Hepatocyte (in vitro differentiated cells): ENCODE data around the gene LY6G6F. TPM values are rescaled to one million over a fixed set of nuclear protein-coding genes. Genes with fewer than 3 reads are reported as not detected.
A peak's percentile ranks its signal among the peaks of the same experiment; 100 is the strongest.

Source experiments
- DNase-seq: peaks from one replicate; pipeline ENCODE4 v3.0.0-alpha.2; 2016; ENCODE audit warnings: low spot score
- H2AFZ ChIP-seq: fragments of 200-600 bp; sonication (generic); 2 replicates; pipeline ENCODE4 v1.6.0; 2016; ENCODE audit warnings: antibody characterized with exemption, mild to moderate bottlenecking
- H3K27ac ChIP-seq: fragments of 200-600 bp; sonication (generic); 2 replicates; pipeline ENCODE4 v1.5.1; 2016; ENCODE audit warnings: mild to moderate bottlenecking
- H3K27me3 ChIP-seq: fragments of 200-600 bp; sonication (generic); 2 replicates; pipeline ENCODE4 v1.6.1; 2016
- H3K36me3 ChIP-seq: fragments of 200-600 bp; sonication (generic); replicated peaks from 2 replicates; pipeline ENCODE4 v1.5.1; 2016; ENCODE audit warnings: low read depth; ENCODE audit not compliant: insufficient read depth
- H3K4me1 ChIP-seq: fragments of 200-600 bp; sonication (generic); 2 replicates; pipeline ENCODE4 v1.5.1; 2016; ENCODE audit warnings: mild to moderate bottlenecking, moderate library complexity; ENCODE audit not compliant: insufficient read depth
- H3K4me2 ChIP-seq: fragments of 200-600 bp; sonication (generic); 2 replicates; pipeline ENCODE4 v1.6.0; 2016
- H3K4me3 ChIP-seq: fragments of 200-600 bp; sonication (generic); 2 replicates; pipeline ENCODE4 v1.5.1; 2016; ENCODE audit warnings: mild to moderate bottlenecking
- H3K79me2 ChIP-seq: fragments of 200-600 bp; sonication (generic); 2 replicates; pipeline ENCODE4 v1.6.0; 2017; ENCODE audit warnings: mild to moderate bottlenecking
- H3K9me2 ChIP-seq: fragments of 200-600 bp; sonication (generic); replicated peaks from 2 replicates; pipeline ENCODE4 v1.6.0; 2017; ENCODE audit warnings: mild to moderate bottlenecking; ENCODE audit not compliant: insufficient read depth
- H3K9me3 ChIP-seq: fragments of 200-600 bp; sonication (generic); 2 replicates; pipeline ENCODE4 v1.5.1; 2016; ENCODE audit warnings: low read depth, mild to moderate bottlenecking
- H4K20me1 ChIP-seq: fragments of 200-600 bp; sonication (generic); 2 replicates; pipeline ENCODE4 v1.6.0; 2016; ENCODE audit warnings: mild to moderate bottlenecking; ENCODE audit not compliant: insufficient read depth, poor library complexity, severe bottlenecking
- CTCF ChIP-seq: fragments of 200-600 bp; sonication (generic); IDR thresholded peaks from 2 replicates; pipeline ENCODE4 v1.5.1; 2016; ENCODE audit warnings: antibody characterized with exemption, mild to moderate bottlenecking; ENCODE audit not compliant: poor library complexity
- EZH2 ChIP-seq: fragments of 200-600 bp; sonication (generic); IDR thresholded peaks from 2 replicates; pipeline ENCODE4 v1.6.1; 2016; ENCODE audit warnings: antibody characterized with exemption, mild to moderate bottlenecking, borderline replicate concordance
- EZH2phosphoT487 ChIP-seq: fragments of 200-600 bp; sonication (generic); IDR thresholded peaks from one replicate; pipeline ENCODE4 v1.6.1; 2018; ENCODE audit warnings: antibody characterized with exemption, mild to moderate bottlenecking, low read depth, moderate library complexity; ENCODE audit not compliant: unreplicated experiment, severe bottlenecking
- WGBS: methylation state at CpG from one replicate; pipeline ENCODE4 v1.1.6; 2016; ENCODE audit warnings: low lambda C conversion rate; ENCODE audit errors: missing lambda C conversion rate; 5-methylcytosine and 5-hydroxymethylcytosine counted together
- polyA plus RNA-seq: library from polyadenylated mRNA; unstranded; fragments of >200 nt; fragmentation: Nextera tagmentation; extraction: Ambion mirVana; gene quantifications from 2 replicates; pipeline ENCODE4 v1.2.1, GENCODE V29; 2016
- total RNA-seq: library from RNA; depleted of rRNA; stranded (reverse); fragments of >200 nt; gene quantifications from 2 replicates; pipeline ENCODE4 v1.2.3, GENCODE V29; 2014

Gene LY6G6F
- total and polyA plus RNA-seq, 2 experiments from 2014 or later: not detected

DNA sequence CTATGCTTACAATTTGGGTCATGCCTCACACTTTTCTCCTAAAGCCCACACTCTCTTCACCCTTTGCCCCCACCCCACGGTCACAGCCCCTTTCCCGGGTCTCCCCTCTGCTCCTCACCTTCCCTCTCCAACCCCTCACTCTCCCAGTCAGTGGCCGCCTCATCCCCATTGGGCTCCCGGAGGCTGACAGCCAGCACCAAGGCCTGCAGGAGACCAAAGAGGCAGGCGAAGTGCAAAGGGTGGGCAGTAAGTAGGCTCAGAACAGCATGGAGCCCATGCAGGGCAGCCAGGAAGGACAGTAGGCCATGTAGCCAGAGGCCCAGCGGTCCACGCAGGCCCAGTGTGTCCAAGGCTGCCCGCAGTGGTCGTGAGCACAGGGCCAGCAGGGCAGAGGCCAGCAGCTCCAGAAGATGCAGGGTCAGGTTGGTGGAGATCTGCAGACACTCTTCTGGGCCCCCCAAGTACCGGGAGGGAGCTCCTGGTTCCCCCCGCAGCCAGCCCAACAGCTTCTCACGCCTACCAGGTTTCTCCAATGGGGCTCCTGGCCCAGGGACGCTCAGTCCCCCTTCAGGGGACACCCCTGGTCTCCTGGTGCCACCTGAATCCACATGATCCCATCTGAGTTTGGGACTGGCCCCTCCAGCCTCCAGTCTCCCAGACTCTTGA is 47.5 kb upstream of the LY6G6F start:
- 88% methylated on average over 13 of the region's 13 CpGs for WGBS

DNA sequence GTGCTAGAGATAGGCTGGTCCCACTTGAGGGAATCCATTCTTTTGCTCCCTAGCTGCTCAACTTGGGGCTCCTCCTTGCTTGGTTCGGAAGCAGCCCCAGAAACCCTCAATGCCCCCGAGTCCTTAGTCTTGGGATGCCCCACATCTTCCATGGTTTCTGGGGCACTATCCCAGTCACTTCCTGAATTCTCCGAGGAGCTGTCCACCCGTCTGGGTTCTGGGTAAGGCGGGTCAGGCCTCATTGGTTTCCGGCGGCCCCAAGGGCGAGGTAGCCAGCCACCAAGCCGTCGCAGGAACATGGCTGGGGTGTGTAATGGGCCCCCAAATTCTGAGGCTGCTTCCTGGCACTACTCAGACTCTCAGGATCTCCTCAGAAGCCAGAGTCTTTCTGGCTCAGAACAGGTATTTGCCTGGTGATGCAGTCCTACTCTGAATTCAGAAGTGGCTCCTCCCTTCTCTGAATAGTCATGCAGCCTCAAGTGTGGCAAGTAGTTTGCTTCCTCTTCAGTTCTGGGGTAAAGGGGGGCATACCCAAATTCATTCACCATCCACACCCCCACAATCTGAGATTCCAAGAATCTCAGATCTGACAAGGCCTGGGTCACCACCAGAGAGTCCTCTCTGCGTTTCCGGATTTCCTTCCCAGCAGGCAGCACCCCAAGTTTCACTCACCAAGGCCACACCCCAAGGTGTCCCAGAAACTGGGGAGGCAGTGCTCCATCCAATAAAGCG is 46.9 kb upstream of the LY6G6F start:
- TF ChIP-seq CTCF (no peak), EZH2 (no peak)

More for the DNA sequence above, 47.5 kb upstream of the LY6G6F start:
- Histone ChIP-seq H4K20me1 (peaks cover 13% of the 10 kb centered on the region), H3K4me1 (peaks cover 32% of the 10 kb centered on the region), H3K4me3 (peak overlapping the region; percentile 55), H3K27me3 (no peaks in the 10 kb centered on the region), H3K36me3 (no peaks in the 10 kb centered on the region), H2AFZ (no peak overlapping the region), H3K79me2 (peaks cover 75% of the 10 kb centered on the region), H3K9me2 (no peaks in the 10 kb centered on the region), H3K27ac (no peak overlapping the region), H3K4me2 (peak overlapping the region; percentile 97), H3K9me3 (no peaks in the 10 kb centered on the region)
- no peak for TF ChIP-seq EZH2
- no peak for TF ChIP-seq CTCF
- no peak for TF ChIP-seq EZH2phosphoT487
- no peak for DNase-seq

GRCh38 chr6:31660381-31661261 is 46.0 kb upstream of the LY6G6F start, which contains the start of gene C6orf47:
Gene C6orf47, minus strand, starts transcription at chr6:31660778. Its CDS starts 831 bp downstream, at chr6:31659947.
- Histone ChIP-seq H3K27me3 (no peaks in the 10 kb centered on the region), H3K36me3 (no peaks in the 10 kb centered on the region), H3K27ac (peak within 1 kb of the TSS; percentile 89), H3K4me3 (peak within 1 kb of the TSS; percentile 55), H3K9me3 (no peaks in the 10 kb centered on the region), H3K4me1 (peaks cover 34% of the 10 kb centered on the region), H3K4me2 (peak within 1 kb of the TSS; percentile 97), H3K9me2 (no peaks in the 10 kb centered on the region), H4K20me1 (peaks cover 13% of the 10 kb centered on the region), H3K79me2 (peaks cover 70% of the 10 kb centered on the region), H2AFZ (peak within 1 kb of the TSS; percentile 45)
- under 1% methylated on average over 51 of the region's 52 CpGs for WGBS
- TF ChIP-seq EZH2phosphoT487 (no peak), EZH2 (no peak), CTCF (no peak)
- DNase-seq: peak; percentile 93

More for the DNA sequence above, 46.9 kb upstream of the LY6G6F start:
- H3K4me3 ChIP-seq: peak overlapping the region; percentile 55
- peaks cover 34% of the 10 kb centered on the region for H3K4me1 ChIP-seq
- peak overlapping the region; percentile 89 for H3K27ac ChIP-seq
- WGBS: 38% methylated on average over 13 of the region's 13 CpGs
- H3K4me2 ChIP-seq: peak overlapping the region; percentile 97
- H3K79me2 ChIP-seq: peaks cover 70% of the 10 kb centered on the region
- peak; percentile 46 for DNase-seq
- no peaks in the 10 kb centered on the region for H3K9me3 ChIP-seq
- H3K27me3 ChIP-seq: no peaks in the 10 kb centered on the region
- H4K20me1 ChIP-seq: peaks cover 13% of the 10 kb centered on the region
- no peaks in the 10 kb centered on the region for H3K9me2 ChIP-seq
- no peak overlapping the region for H2AFZ ChIP-seq
- H3K36me3 ChIP-seq: no peaks in the 10 kb centered on the region
